PFSK-1 (cell line): ENCODE results near the gene XPNPEP2.

Experiments
- FOXP2 ChIP-seq: optimal IDR thresholded peaks from 2 replicates; pipeline ENCODE3; 2011; ENCODE audit warnings: borderline replicate concordance, control low read depth, inconsistent platforms; ENCODE audit not compliant: insufficient read depth; ENCODE audit errors: extremely low read length, extremely low read depth
- POLR2AphosphoS5 ChIP-seq: IDR thresholded peaks from 2 replicates; pipeline ENCODE4 v1.6.1; 2012; ENCODE audit warnings: low read depth, mild to moderate bottlenecking, control low read depth, low read length, moderate library complexity
- TAF1 ChIP-seq: IDR thresholded peaks from 2 replicates; pipeline ENCODE4 v1.6.1; 2012; ENCODE audit warnings: low read length, control low read depth, borderline replicate concordance; ENCODE audit not compliant: insufficient read depth
- TF ChIP-seq, protein P1 (sequence below), 2 experiments: IDR thresholded peaks; 2 replicates each; pipeline versions ENCODE4 v1.6.1 to v1.8.0; 2011 to 2012; ENCODE audit warnings: low read depth in 2 of 2, low read length in 2 of 2, control low read depth in 1 of 2, inconsistent platforms in 1 of 2, mild to moderate bottlenecking in 1 of 2, moderate library complexity in 1 of 2; ENCODE audit not compliant: insufficient read depth in 1 of 2

DNA sequence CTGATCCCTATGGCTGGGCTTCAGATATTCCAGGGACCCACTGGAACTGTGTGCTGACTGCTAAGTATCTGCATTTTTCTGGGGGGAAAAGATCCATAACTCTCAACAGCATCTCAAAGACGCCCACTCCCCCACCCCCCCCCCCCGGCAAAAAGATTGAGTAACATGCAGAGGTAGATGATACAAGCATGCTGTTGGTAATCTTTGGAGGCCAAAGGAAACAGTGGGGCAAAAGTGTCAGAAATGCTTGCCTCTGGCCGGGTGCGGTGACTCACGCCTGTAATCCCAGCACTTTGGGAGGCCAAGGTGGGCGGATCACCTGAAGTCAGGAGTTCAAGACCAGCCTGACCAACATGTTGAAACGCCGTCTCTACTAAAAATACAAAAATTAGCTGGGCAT is 12.2 kb downstream of the XPNPEP2 start:
- no peak for TF ChIP-seq POLR2AphosphoS5
- TF ChIP-seq, protein P1, sequence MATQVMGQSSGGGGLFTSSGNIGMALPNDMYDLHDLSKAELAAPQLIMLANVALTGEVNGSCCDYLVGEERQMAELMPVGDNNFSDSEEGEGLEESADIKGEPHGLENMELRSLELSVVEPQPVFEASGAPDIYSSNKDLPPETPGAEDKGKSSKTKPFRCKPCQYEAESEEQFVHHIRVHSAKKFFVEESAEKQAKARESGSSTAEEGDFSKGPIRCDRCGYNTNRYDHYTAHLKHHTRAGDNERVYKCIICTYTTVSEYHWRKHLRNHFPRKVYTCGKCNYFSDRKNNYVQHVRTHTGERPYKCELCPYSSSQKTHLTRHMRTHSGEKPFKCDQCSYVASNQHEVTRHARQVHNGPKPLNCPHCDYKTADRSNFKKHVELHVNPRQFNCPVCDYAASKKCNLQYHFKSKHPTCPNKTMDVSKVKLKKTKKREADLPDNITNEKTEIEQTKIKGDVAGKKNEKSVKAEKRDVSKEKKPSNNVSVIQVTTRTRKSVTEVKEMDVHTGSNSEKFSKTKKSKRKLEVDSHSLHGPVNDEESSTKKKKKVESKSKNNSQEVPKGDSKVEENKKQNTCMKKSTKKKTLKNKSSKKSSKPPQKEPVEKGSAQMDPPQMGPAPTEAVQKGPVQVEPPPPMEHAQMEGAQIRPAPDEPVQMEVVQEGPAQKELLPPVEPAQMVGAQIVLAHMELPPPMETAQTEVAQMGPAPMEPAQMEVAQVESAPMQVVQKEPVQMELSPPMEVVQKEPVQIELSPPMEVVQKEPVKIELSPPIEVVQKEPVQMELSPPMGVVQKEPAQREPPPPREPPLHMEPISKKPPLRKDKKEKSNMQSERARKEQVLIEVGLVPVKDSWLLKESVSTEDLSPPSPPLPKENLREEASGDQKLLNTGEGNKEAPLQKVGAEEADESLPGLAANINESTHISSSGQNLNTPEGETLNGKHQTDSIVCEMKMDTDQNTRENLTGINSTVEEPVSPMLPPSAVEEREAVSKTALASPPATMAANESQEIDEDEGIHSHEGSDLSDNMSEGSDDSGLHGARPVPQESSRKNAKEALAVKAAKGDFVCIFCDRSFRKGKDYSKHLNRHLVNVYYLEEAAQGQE (IDR thresholded peaks at IDR 0.05; ENCODE audit: insufficient read depth in 1 of 2, low read depth in 2 of 2, low read length in 2 of 2), result no peak
- TF ChIP-seq FOXP2, result no peak
- TF ChIP-seq TAF1, result no peak
